ENCODE data around the gene CREBRF. TPM values are rescaled to one million over a fixed set of nuclear protein-coding genes. Genes with fewer than 3 reads are reported as not detected.
"Not testable (repeated sequence)": the region's sequence is repeated elsewhere in the genome, so short reads cannot be mapped to it uniquely, and the experiment has no call there.

Gene CREBRF
- total RNA-seq, 1 donor, result 161 TPM

DNA sequence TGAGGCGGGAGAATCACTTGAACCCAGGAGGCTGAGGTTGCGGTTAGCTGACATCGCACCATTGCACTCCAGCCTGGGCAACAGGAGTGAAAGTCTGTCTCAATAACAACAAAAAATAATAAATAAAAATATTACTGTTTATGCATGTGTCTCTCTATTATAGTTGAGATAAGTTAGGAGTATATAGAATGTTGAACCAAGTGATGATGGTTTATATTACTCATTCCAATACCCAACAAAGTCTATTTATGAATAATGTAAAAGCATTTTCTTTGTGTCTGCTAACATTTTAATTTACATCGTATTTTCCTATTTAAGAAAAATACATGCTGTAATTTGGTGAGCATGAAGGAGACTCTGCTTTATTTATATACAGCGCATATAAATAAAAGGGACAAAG lies 35.8 kb downstream of the CREBRF start:
- Histone ChIP-seq H3K4me1 (ENCODE audit: insufficient read depth, low read length) (no peaks in the 10 kb centered on the region), H3K4me3 (ENCODE audit: low read length) (no peak overlapping the region), H3K27me3 (ENCODE audit: insufficient read depth, low read length) (no peaks in the 10 kb centered on the region), H3K9me3 (ENCODE audit: low read depth, low read length) (no peaks in the 10 kb centered on the region)

DNA sequence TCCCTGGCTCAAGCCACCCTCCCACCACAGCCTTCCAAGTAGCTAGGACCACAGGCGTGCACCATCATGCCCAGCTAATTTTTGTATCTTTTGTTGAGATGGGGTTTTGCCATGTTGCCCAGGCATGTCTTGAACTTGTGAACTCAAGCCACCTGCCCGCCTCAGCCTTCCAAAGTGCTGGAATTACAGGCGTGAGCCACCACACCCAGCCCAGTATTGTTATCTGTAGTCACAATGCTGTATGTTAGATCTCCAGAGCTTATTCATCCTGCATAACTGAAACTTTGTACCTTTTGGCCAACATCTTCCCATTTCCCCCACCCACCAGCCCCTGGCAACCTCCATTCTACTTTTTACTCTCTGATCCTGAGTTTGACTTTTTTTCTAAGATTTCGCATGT lies 37.5 kb downstream of the CREBRF start:
- H3K4me3 ChIP-seq (ENCODE audit: low read length), result no peak overlapping the region
- no peaks in the 10 kb centered on the region for H3K27me3 ChIP-seq (ENCODE audit: insufficient read depth, low read length)
- no peaks in the 10 kb centered on the region for H3K9me3 ChIP-seq (ENCODE audit: low read depth, low read length)
- H3K4me1 ChIP-seq (ENCODE audit: insufficient read depth, low read length), result no peaks in the 10 kb centered on the region

DNA sequence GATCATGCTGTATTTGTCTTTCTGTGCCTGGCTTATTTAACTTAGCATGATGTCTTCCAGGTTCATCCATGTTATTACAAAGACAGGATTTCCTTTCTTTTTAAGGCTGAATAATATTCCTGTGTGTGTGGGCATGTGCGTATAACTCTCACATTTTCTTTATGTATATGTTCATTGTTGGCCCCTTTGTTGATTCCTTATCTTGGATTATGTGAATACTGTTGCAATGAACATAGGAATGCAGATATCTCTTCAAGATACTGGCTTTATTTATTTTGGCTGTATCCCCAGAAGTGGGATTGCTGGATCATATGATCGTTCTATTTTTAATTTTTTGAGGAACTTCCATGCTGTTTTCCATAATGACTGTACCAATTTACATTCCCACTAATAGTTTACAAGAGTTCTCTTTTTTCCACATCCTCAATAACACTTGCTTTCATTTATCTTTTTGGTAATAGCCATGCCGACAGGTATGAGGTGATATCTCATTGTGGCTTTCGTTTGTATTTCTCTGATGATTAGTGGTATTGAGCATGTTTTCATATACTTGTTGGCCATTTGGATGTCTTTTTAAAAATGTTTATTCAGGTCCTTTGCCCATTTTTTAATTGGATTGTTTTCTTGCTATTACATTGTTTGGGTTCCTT lies 38.0 kb downstream of the CREBRF start:
- H3K27me3 ChIP-seq (ENCODE audit: insufficient read depth, low read length), result no peaks in the 10 kb centered on the region
- H3K9me3 ChIP-seq (ENCODE audit: low read depth, low read length), result no peaks in the 10 kb centered on the region
- peaks cover 3% of the 10 kb centered on the region for H3K4me1 ChIP-seq (ENCODE audit: insufficient read depth, low read length)
- no peak overlapping the region for H3K4me3 ChIP-seq (ENCODE audit: low read length)

DNA sequence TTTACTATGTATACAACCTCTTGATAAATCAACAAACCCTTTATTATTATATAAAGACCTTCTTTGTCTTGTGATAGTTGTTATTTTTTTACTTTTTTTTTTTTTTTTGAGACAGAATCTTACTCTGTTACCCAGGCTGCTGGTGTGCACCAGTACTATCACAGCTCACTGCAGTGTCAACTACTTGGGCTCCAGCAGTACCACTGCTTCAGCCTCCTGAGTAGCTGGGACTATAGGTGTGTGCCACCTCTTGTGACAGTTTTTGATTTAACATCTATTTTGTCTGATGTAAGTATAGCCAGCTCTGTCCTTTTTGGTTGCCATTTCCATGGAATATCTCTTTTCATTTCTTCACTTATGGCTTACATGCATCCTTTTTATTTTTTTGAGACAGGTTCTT lies 42.6 kb downstream of the CREBRF start:
- H3K9me3 ChIP-seq (ENCODE audit: low read depth, low read length), result no peaks in the 10 kb centered on the region
- peaks cover 5% of the 10 kb centered on the region for H3K4me1 ChIP-seq (ENCODE audit: insufficient read depth, low read length)
- no peak overlapping the region for H3K4me3 ChIP-seq (ENCODE audit: low read length)
- no peaks in the 10 kb centered on the region for H3K27me3 ChIP-seq (ENCODE audit: insufficient read depth, low read length)

DNA sequence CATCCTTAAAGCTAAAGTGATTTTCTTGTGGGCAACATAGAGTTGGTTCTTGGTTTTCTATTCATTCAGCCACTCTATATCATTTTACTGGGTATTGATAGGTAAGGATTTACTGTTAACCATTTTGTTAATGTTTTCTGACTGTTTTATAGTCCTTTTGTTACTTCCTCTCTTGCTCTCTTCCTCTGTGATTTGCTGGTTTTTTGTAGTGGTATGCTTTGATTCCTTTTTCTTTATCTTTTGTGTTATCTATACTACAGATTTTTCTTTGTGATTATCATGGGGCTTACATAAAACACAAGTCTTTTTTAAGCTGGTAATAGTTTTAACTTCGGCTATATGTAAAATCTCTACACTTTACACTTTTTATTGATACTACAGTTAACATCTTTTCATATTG lies 43.3 kb downstream of the CREBRF start:
- Histone ChIP-seq H3K4me3 (ENCODE audit: low read length) (no peak overlapping the region), H3K4me1 (ENCODE audit: insufficient read depth, low read length) (peaks cover 5% of the 10 kb centered on the region), H3K27me3 (ENCODE audit: insufficient read depth, low read length) (no peaks in the 10 kb centered on the region), H3K9me3 (ENCODE audit: low read depth, low read length) (no peaks in the 10 kb centered on the region)

DNA sequence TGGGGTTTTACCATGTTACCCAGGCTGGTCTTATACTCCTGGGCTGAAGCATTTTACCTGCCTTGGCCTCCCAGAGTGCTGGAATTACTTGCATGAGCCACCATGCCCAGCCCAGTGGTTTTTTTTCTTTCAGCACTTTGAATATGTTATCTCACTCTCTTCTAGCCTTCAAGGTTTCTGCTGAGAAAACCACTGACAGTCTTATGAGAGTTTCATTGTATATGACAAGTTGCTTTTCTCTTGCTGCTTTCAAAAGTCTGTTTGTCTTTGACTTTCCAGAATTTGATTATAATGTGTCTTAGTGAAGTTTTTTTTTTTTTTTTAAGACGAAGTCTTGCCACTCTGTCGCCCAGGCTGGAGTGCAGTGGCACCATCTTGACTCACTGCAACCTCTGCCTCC lies 45.1 kb downstream of the CREBRF start:
- Histone ChIP-seq H3K4me1 (ENCODE audit: insufficient read depth, low read length) (peaks cover 5% of the 10 kb centered on the region), H3K9me3 (ENCODE audit: low read depth, low read length) (no peaks in the 10 kb centered on the region), H3K27me3 (ENCODE audit: insufficient read depth, low read length) (no peaks in the 10 kb centered on the region), H3K4me3 (ENCODE audit: low read length) (no peak overlapping the region)

DNA sequence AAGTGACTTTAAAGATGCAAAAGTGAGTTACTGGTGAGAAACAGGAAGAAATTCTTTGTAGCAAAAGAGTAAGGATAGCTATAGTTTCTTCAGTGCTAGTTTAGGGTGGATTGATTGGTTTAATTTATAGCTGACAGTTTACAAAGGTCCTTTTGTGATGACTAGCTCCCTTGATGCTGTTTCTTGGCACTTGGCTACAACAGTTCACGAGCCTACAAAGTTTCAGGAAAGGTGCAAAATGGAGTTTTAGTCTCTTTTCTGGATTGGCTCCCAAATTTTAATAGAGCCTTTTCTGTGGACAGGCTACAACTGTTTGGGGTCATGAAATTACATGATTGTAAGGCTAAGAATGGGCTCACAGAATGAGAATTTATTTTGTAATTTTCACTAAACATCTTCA lies 47.3 kb downstream of the CREBRF start:
- Histone ChIP-seq H3K4me1 (ENCODE audit: insufficient read depth, low read length) (peaks cover 5% of the 10 kb centered on the region), H3K9me3 (ENCODE audit: low read depth, low read length) (no peaks in the 10 kb centered on the region), H3K4me3 (ENCODE audit: low read length) (no peak overlapping the region), H3K27me3 (ENCODE audit: insufficient read depth, low read length) (no peaks in the 10 kb centered on the region)

DNA sequence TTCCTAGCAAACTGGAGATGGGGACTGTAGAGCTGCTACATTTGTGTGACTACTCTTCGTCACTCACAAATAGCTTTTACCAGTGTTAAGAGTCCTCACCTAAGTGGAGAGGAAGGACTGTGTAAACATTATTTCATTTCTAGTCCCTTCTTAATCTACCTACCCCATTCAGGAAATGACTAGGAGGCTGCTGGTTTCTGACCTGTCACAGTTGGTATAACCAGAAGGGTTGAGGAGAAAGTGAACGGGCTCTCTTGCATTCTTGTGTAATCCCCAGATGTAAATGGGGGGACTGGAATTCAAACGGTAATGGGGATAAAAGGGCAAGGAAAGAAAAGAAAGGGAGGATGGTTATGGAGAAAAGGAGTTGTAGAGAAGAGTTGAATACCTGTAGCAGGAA lies 52.8 kb downstream of the CREBRF start:
- Histone ChIP-seq H3K27me3 (ENCODE audit: insufficient read depth, low read length) (no peaks in the 10 kb centered on the region), H3K9me3 (ENCODE audit: low read depth, low read length) (no peaks in the 10 kb centered on the region), H3K4me3 (ENCODE audit: low read length) (no peak overlapping the region), H3K4me1 (ENCODE audit: insufficient read depth, low read length) (no peaks in the 10 kb centered on the region)

DNA sequence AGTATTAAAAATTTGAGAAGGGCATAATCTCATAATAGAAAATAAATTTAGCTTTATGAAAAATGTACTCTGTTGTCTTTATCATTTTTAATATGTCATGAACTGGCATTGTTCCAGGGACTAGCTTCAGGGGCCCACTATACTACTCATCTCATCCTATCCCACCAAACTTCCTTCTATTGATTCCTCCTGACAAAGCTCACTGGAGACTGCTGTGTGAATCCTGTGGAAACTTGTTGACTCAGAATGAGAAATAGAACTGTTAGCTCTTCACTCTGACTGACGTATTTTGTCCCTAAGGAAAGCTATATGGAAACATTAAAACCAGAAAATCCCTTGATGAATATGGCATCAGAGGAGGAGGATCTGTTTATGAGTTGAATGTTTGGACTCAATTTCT lies 58.4 kb downstream of the CREBRF start:
- Histone ChIP-seq H3K4me1 (ENCODE audit: insufficient read depth, low read length) (no peaks in the 10 kb centered on the region), H3K4me3 (ENCODE audit: low read length) (no peak overlapping the region), H3K9me3 (ENCODE audit: low read depth, low read length) (peaks cover 4% of the 10 kb centered on the region), H3K27me3 (ENCODE audit: insufficient read depth, low read length) (no peaks in the 10 kb centered on the region)

DNA sequence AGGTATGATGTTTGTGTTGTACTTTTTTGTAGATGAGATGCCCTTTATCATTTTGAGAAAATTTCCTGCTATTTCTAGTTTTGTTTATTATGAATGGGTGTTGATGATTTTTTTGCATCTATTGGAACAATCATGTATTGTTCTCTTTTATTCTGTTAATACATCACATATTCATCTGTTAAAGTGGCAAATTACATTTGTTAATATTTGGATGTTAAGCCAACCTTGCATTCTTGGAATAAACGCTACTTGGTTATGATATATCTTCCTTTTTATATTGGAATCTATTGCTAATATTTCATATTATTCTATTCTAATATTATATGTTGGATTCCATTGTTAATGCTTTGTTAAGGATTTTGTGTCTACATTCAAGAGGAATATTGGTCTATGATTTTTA lies 63.6 kb downstream of the CREBRF start:
- Histone ChIP-seq H3K9me3 (ENCODE audit: low read depth, low read length) (peaks cover 10% of the 10 kb centered on the region), H3K4me3 (ENCODE audit: low read length) (no peak overlapping the region), H3K4me1 (ENCODE audit: insufficient read depth, low read length) (no peaks in the 10 kb centered on the region), H3K27me3 (ENCODE audit: insufficient read depth, low read length) (no peaks in the 10 kb centered on the region)

DNA sequence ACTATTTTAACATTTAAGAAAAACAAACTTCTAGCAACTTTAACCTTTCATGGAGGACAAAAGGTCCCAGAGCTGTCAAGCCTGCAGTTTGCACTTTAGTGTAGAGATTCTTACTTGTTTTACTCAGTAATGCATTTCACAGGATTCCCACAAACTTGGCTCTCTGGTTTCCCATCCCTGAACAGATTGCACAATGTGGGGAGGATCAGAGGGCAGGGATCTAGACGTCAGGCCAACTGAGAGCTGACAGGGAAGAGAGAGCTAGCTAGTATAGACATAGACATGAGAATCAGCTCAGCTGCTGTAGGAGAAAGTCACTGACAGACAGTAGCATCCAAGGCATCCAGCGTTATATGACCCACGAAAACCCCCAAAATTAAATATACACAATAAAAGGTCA lies 67.3 kb downstream of the CREBRF start:
- Histone ChIP-seq H3K27me3 (ENCODE audit: insufficient read depth, low read length) (no peaks in the 10 kb centered on the region), H3K9me3 (ENCODE audit: low read depth, low read length) (peaks cover 10% of the 10 kb centered on the region), H3K4me1 (ENCODE audit: insufficient read depth, low read length) (no peaks in the 10 kb centered on the region), H3K4me3 (ENCODE audit: low read length) (no peak overlapping the region)

DNA sequence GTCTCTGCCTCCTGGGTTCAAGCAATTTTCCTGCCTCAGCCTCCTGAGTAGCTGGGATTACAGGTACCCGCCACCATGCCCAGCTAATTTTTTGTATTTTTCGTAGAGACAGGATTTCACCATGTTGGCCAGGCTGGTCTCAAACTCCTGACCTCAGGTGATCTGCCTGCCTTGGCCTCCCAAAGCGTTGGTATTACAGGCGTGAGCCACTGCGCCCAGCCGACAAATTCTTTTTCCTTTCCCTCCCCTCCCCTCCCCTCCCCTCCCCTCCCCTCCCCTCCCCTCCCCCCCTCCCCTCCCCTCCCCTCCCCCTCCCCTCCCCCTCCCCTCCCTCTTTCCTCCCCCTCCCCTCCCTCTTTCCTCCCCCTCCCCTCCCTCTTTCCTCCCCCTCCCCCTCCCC lies 76.0 kb downstream of the CREBRF start:
- H3K4me1 ChIP-seq (ENCODE audit: insufficient read depth, low read length); H3K4me3 ChIP-seq (ENCODE audit: low read length); H3K9me3 ChIP-seq (ENCODE audit: low read depth, low read length); H3K27me3 ChIP-seq (ENCODE audit: insufficient read depth, low read length): not testable (repeated sequence)

DNA sequence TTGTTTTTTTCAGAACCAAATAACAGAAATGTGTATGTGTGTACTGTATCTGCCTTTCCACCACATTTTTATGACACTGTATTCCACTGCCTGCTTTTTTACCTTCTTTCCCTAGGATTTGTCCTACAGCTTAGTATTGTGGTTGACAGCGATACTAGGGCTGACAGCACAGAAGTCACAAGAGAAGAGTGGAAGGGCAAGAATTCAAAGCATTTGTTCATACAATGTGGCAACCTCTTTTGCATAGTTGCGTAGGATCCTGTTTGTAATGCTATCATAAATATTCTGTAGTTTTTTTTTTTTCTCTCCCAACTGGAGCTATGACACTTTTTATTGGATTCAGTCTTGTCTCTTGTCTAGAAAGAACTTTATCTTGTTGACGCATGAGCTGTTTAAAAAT lies 82.6 kb downstream of the CREBRF start:
- no peak overlapping the region for H3K4me3 ChIP-seq (ENCODE audit: low read length)
- H3K9me3 ChIP-seq (ENCODE audit: low read depth, low read length), result no peaks in the 10 kb centered on the region
- no peaks in the 10 kb centered on the region for H3K4me1 ChIP-seq (ENCODE audit: insufficient read depth, low read length)
- no peaks in the 10 kb centered on the region for H3K27me3 ChIP-seq (ENCODE audit: insufficient read depth, low read length)

DNA sequence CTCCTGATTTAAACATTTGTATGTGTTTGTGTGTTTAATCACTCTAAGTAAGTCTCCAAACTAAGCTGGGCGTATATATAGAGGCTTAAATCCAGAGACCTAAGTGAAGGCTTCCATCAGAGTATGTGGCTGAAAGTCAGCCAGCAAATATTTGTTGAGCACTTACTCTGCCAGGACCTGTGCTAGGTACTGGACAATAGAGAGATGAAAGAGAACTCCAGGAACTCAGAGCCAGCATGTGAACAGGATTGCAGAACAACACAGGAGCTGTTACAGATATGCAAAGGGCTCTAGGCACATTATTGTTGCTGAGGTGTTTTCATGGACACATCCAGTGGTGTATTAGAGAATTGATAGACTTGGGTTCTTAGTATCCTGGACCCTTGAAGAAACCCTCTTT lies 83.5 kb downstream of the CREBRF start:
- H3K4me3 ChIP-seq (ENCODE audit: low read length), result no peak overlapping the region
- H3K27me3 ChIP-seq (ENCODE audit: insufficient read depth, low read length), result no peaks in the 10 kb centered on the region
- no peaks in the 10 kb centered on the region for H3K9me3 ChIP-seq (ENCODE audit: low read depth, low read length)
- no peaks in the 10 kb centered on the region for H3K4me1 ChIP-seq (ENCODE audit: insufficient read depth, low read length)

DNA sequence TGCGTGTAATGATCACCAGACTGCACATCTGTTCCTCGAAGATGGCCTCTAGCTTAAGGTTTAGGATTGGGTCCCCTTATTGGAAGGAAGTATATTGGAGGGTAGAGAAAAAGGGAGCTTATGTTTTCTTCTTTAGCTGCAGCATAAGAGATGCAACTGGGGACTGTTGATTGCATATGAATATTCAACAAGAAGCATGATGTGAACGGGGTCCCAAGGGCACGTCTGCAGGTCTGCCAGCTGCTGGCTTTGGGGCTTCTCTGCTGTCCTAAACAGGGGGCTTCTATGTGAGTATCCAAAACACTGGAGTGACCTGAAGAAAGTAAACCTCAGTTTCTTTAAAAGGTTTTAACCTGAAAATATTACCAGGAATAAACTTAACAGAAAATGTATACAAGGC lies 84.6 kb downstream of the CREBRF start:
- H3K4me3 ChIP-seq (ENCODE audit: low read length), result no peak overlapping the region
- peaks cover 7% of the 10 kb centered on the region for H3K4me1 ChIP-seq (ENCODE audit: insufficient read depth, low read length)
- no peaks in the 10 kb centered on the region for H3K9me3 ChIP-seq (ENCODE audit: low read depth, low read length)
- no peaks in the 10 kb centered on the region for H3K27me3 ChIP-seq (ENCODE audit: insufficient read depth, low read length)

DNA sequence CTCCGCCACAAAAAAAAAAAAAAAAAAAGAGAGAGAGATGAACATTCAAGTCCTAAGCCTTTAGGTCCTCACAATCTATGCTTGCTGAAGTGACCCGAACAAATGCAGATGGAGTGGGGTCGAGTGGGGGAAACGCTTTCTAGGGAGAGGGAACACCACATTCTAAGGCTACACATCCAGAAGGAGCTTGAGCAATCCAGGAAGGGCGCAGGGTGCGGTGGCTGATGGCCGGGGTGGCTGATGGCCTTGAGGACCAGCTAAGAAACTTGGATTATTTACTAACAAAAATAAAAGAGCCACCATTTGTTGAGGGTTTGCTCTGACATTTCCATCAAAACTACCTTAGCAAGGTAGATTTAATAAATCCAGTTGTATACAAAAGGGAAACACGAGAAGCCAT lies 87.4 kb downstream of the CREBRF start:
- Histone ChIP-seq H3K4me1 (ENCODE audit: insufficient read depth, low read length) (peaks cover 7% of the 10 kb centered on the region), H3K9me3 (ENCODE audit: low read depth, low read length) (no peaks in the 10 kb centered on the region), H3K27me3 (ENCODE audit: insufficient read depth, low read length) (no peaks in the 10 kb centered on the region), H3K4me3 (ENCODE audit: low read length) (no peak overlapping the region)

All from mononuclear cell (primary cell).